Measurements from ENCODE around the gene NDUFAF2.

GRCh38 chr5:61139931-61140330 lies 194.9 kb downstream of the NDUFAF2 start:
- no peak for TF ChIP-seq CTCF (IDR thresholded peaks at IDR 0.05; ENCODE audit: insufficient read depth, low read length, poor library complexity, severe bottlenecking)
- TF ChIP-seq EZH2phosphoT487 (conservative IDR thresholded peaks at IDR 0.05; ENCODE audit: low read length) = no peak

Measured in SU-DHL-6 (cell line).